Measurements from ENCODE around the gene ZDHHC3. TPM values are rescaled to one million over a fixed set of nuclear protein-coding genes. Genes with fewer than 3 reads are reported as not detected.

ZDHHC3 gene
- total RNA-seq, 1 donor from 2014 or later = 63.4 TPM

GRCh38 chr3:45020534-45020933 lies 44.6 kb upstream of the ZDHHC3 start:
- Mint-ChIP-seq H3K9me3 (ENCODE audit: low read depth) (no peaks in the 10 kb centered on the region), H3K27me3 (ENCODE audit: low read depth) (no peaks in the 10 kb centered on the region), H3K4me3 (ENCODE audit: unreplicated experiment) (no peak overlapping the region), H3K27ac (ENCODE audit: unreplicated experiment) (no peak overlapping the region), H3K4me1 (ENCODE audit: low read depth) (peaks cover 55% of the 10 kb centered on the region), H3K36me3 (ENCODE audit: low read depth) (peaks cover 3% of the 10 kb centered on the region)
- no peak for DNase-seq (ENCODE audit: low spot score)
- TF ChIP-seq CTCF (IDR thresholded peaks at IDR 0.05) = no peak

DNA sequence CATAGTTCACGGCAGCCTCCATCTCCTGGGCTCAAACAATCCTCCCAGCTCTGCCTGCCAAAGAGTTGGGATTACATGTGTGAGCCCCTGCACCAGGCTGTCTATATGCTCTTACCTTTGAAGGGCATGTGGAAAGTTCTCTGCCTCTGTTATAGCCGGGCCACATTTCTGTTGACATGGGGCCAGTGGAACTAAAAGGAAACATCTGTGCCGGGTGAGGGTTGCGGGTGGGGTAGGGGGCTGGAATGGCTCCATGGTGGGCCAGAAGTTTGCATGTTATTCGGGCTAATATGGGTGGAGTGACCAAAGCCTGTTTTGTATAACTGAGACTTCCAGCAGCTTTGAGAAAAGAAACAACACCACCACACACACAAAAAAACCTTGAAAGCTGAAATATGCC lies 41.8 kb upstream of the ZDHHC3 start:
- H3K27me3 Mint-ChIP-seq (ENCODE audit: low read depth) = no peaks in the 10 kb centered on the region
- peaks cover 6% of the 10 kb centered on the region for H3K36me3 Mint-ChIP-seq (ENCODE audit: low read depth)
- peaks cover 46% of the 10 kb centered on the region for H3K4me1 Mint-ChIP-seq (ENCODE audit: low read depth)
- no peak overlapping the region for H3K4me3 Mint-ChIP-seq (ENCODE audit: unreplicated experiment)
- no peak overlapping the region for H3K27ac Mint-ChIP-seq (ENCODE audit: unreplicated experiment)
- TF ChIP-seq CTCF (IDR thresholded peaks at IDR 0.05) = no peak
- no peaks in the 10 kb centered on the region for H3K9me3 Mint-ChIP-seq (ENCODE audit: low read depth)
- DNase-seq (ENCODE audit: low spot score) = no peak

- Mint-ChIP-seq H3K9me3 (ENCODE audit: low read depth) (no peaks in the 10 kb centered on the region), H3K4me1 (ENCODE audit: low read depth) (peaks cover 52% of the 10 kb centered on the region), H3K36me3 (ENCODE audit: low read depth) (peaks cover 9% of the 10 kb centered on the region), H3K27me3 (ENCODE audit: low read depth) (no peaks in the 10 kb centered on the region), H3K4me3 (ENCODE audit: unreplicated experiment) (no peak overlapping the region), H3K27ac (ENCODE audit: unreplicated experiment) (no peak overlapping the region)
- no peak for TF ChIP-seq CTCF (IDR thresholded peaks at IDR 0.05)
- DNase-seq (ENCODE audit: low spot score) = no peak
Measured at GRCh38 chr3:45016916-45017315, 40.9 kb upstream of the ZDHHC3 start.

GRCh38 chr3:45012577-45012976 lies 36.6 kb upstream of the ZDHHC3 start:
- no peak for TF ChIP-seq CTCF (IDR thresholded peaks at IDR 0.05)
- Mint-ChIP-seq H3K4me1 (ENCODE audit: low read depth) (peaks cover 60% of the 10 kb centered on the region), H3K27me3 (ENCODE audit: low read depth) (no peaks in the 10 kb centered on the region), H3K9me3 (ENCODE audit: low read depth) (no peaks in the 10 kb centered on the region), H3K27ac (ENCODE audit: unreplicated experiment) (peak overlapping the region; percentile 84), H3K36me3 (ENCODE audit: low read depth) (peaks cover 6% of the 10 kb centered on the region), H3K4me3 (ENCODE audit: unreplicated experiment) (peak overlapping the region; percentile 2)
- DNase-seq (ENCODE audit: low spot score) = no peak

DNA sequence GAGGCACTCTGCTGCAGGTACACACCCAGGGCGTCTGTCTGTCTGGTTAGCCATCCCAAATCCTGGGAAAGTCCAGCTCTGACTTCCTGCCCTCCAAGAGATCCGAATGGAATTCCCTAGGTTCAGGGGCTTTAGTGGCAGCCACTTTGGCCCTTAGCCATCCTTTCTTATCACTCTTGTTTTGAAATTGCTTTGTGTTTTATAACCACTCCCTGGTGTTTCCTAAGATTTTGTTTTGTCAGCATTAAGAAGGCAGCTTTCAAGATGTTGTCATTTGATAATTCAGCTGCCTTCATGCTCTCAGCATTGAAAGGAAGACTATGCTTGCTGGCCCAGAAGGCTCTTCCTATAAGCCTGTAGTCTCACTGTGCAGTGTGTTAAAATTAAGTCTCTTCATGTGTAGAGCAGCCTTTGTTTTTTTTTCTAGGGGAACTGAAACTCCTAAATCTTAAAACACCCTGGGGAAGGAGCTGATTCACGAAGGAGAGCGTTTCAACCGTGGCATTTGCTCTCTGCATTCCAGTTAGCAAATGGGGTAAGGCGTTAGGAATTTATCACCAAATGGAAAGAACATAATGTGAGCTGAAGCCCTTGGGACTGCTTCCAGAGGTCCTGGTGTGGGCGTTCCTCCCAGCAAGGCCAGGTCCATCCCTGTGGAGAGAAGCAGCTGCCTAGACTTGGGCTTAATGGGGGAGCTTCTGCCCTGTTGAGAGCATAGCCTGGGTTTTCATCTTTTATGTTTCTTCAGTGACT lies 36.0 kb upstream of the ZDHHC3 start:
- DNase-seq (ENCODE audit: low spot score) = no peak
- H3K4me1 Mint-ChIP-seq (ENCODE audit: low read depth) = peaks cover 57% of the 10 kb centered on the region
- peak overlapping the region; percentile 48 for H3K4me3 Mint-ChIP-seq (ENCODE audit: unreplicated experiment)
- no peaks in the 10 kb centered on the region for H3K27me3 Mint-ChIP-seq (ENCODE audit: low read depth)
- peaks cover 2% of the 10 kb centered on the region for H3K9me3 Mint-ChIP-seq (ENCODE audit: low read depth)
- peak; percentile 6 for TF ChIP-seq CTCF (IDR thresholded peaks at IDR 0.05)
- peak overlapping the region; percentile 84 for H3K27ac Mint-ChIP-seq (ENCODE audit: unreplicated experiment)
- H3K36me3 Mint-ChIP-seq (ENCODE audit: low read depth) = peaks cover 8% of the 10 kb centered on the region

Data from chondrocyte (in vitro differentiated cells).